ENCODE measurements around the gene COX15. TPM values are rescaled to one million over a fixed set of nuclear protein-coding genes. Genes with fewer than 3 reads are reported as not detected.

Gene COX15
- total and polyA plus RNA-seq, 2 of the 8 experiments (the other 6 are each of a cell fraction or from before 2014, with no cell fraction given), result 17.5 to 36.6 TPM

DNA sequence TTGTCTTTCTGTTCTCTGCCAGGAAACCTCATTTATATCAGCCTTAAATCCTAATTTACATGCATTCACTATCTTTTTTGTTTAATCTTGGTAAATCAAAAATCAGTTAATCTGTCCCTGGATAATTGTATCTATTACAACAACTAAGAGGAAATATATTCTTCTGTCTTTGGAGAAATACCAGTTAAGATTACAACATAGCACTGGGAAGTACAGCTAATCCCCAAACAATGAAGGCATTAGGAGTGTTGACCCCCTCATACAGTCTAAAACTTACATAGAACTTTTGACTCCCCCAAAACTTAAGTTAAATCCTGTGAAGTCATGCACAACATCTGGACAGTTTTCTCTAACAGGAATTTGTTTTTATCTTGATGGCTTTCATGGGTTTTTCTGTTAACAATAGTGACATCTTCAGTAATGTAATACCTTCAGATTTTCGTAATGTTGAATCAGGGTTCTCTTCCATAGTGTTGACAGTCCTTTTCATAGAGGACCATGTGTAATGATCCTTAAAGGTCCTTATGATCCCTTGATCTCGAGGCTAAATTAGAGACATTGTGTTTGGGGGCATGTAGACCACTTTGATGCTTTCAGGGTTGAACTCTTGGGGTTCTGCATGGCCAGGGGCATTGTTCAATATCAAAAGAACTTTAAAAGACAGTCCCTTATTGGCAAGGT lies 26.4 kb upstream of the COX15 start:
- no peak overlapping the region for H3K18ac ChIP-seq (ENCODE audit: extremely low read depth, low read length)
- H2AK5ac ChIP-seq (ENCODE audit: low read depth, low read length), result no peak overlapping the region
- H3K9me3 ChIP-seq (ENCODE audit: insufficient read depth in 2 of 2, low read depth in 1 of 2, low read length in 1 of 2), result no peaks in the 10 kb centered on the region
- H3K56ac ChIP-seq (replicated peaks; ENCODE audit: insufficient read length, low read depth, low read length), result no peak overlapping the region
- H3K27me3 ChIP-seq (replicated peaks in 1 of 4; ENCODE audit: control insufficient read depth in 3 of 4, extremely low read depth in 1 of 4, insufficient read depth in 3 of 4, low read length in 3 of 4), result no peaks in the 10 kb centered on the region
- no peak overlapping the region for H2BK15ac ChIP-seq (ENCODE audit: low read length)
- H4K91ac ChIP-seq (replicated peaks; ENCODE audit: insufficient read length, low read length), result no peak overlapping the region
- no peak overlapping the region for H2BK5ac ChIP-seq (ENCODE audit: low read depth, low read length)
- H3K4me2 ChIP-seq (ENCODE audit: insufficient read depth in 1 of 2, low read depth in 2 of 2, low read length in 2 of 2), result no peak overlapping the region
- no peak overlapping the region for H2BK20ac ChIP-seq (ENCODE audit: low read length)
- peaks cover 2 to 40% (median 12%) of the 10 kb centered on the region in 4 experiments; a peak in 5 of 8 replicates for H3K36me3 ChIP-seq (ENCODE audit: control insufficient read depth in 2 of 4, insufficient read depth in 4 of 4, low read length in 3 of 4)
- ChIA-PET CTCF (ENCODE audit: partially characterized antibody) (interaction anchor here (0.8 kb wide), 1 partner anchor 26 kb away, joined by 3 read pairs; no protein-coding TSS in a partner anchor), POLR2A (ENCODE audit: partially characterized antibody) (interaction anchor here (0.5 kb wide), 1 partner anchor 25 kb away, joined by 3 read pairs; no protein-coding TSS in a partner anchor)
- 90% methylated on average over 2 of the region's 2 CpGs; no CpG with 5 or more reads in 1 of the 2 experiments for WGBS, 2 experiments (ENCODE audit: extremely low coverage in 1 of 2, insufficient coverage in 1 of 2, insufficient read length in 1 of 2, insufficient replicate concordance in 2 of 2, low coverage in 1 of 2, low lambda C conversion rate in 2 of 2, missing lambda C conversion rate in 1 of 2)
- no peak overlapping the region for H3K23ac ChIP-seq (ENCODE audit: insufficient read length)
- no peaks in the 10 kb centered on the region for H3K79me1 ChIP-seq (ENCODE audit: low read depth, low read length)
- no peak overlapping the region for H3K4me3 ChIP-seq (ENCODE audit: extremely low read depth in 1 of 4, insufficient read depth in 2 of 4, low read depth in 3 of 4, low read length in 4 of 4)
- no peak overlapping the region for H3K27ac ChIP-seq (ENCODE audit: low read depth, low read length)
- H3K4me1 ChIP-seq (replicated peaks in 1 of 4; ENCODE audit: control insufficient read depth in 3 of 4, insufficient read depth in 4 of 4, low read length in 3 of 4), result no peaks in the 10 kb centered on the region
- H4K5ac ChIP-seq (ENCODE audit: insufficient read length, low read depth, low read length), result no peak overlapping the region
- no peak overlapping the region for H2AFZ ChIP-seq (ENCODE audit: low read length)
- no peak for DNase-seq (ENCODE audit: low read depth in 1 of 2, low spot score in 2 of 2)
- H2BK12ac ChIP-seq (ENCODE audit: low read depth, low read length), result no peak overlapping the region
- no peak for FAIRE-seq
- H2BK120ac ChIP-seq (replicated peaks; ENCODE audit: low read depth, low read length), result no peak overlapping the region
- H3K23me2 ChIP-seq (ENCODE audit: low read depth, low read length), result no peaks in the 10 kb centered on the region
- no peak overlapping the region for H3K4ac ChIP-seq (replicated peaks; ENCODE audit: insufficient read length, low read depth, low read length)
- H4K8ac ChIP-seq (ENCODE audit: extremely low read depth, insufficient read depth, low read length), result no peak overlapping the region
- H3K14ac ChIP-seq (ENCODE audit: insufficient read length), result no peak overlapping the region
- H4K20me1 ChIP-seq (replicated peaks in 1 of 2; ENCODE audit: control insufficient read depth in 1 of 2, insufficient read depth in 2 of 2, low read length in 2 of 2), result no peaks in the 10 kb centered on the region
- no peak overlapping the region; a peak in 1 of 7 replicates for H3K9ac ChIP-seq (replicated peaks in 1 of 4; ENCODE audit: extremely low read depth in 1 of 4, low read depth in 3 of 4, low read length in 3 of 4)
- TF ChIP-seq EGR1 (IDR thresholded peaks at IDR 0.05; ENCODE audit: borderline replicate concordance, low read depth, low read length) (no peak), FOSL1 (IDR thresholded peaks at IDR 0.05; ENCODE audit: insufficient read depth, low read depth, low read length) (no peak), POU5F1 (IDR thresholded peaks at IDR 0.05; ENCODE audit: low read depth, low read length) (no peak)
- H3K79me2 ChIP-seq (ENCODE audit: control insufficient read depth in 1 of 2, insufficient read depth in 2 of 2, low read length in 2 of 2), result no peaks in the 10 kb centered on the region
